ENCODE measurements around the gene STK38.

GRCh38 chr6:36492621-36493020 is 54.7 kb downstream of the STK38 start:
- TF ChIP-seq, protein P1, sequence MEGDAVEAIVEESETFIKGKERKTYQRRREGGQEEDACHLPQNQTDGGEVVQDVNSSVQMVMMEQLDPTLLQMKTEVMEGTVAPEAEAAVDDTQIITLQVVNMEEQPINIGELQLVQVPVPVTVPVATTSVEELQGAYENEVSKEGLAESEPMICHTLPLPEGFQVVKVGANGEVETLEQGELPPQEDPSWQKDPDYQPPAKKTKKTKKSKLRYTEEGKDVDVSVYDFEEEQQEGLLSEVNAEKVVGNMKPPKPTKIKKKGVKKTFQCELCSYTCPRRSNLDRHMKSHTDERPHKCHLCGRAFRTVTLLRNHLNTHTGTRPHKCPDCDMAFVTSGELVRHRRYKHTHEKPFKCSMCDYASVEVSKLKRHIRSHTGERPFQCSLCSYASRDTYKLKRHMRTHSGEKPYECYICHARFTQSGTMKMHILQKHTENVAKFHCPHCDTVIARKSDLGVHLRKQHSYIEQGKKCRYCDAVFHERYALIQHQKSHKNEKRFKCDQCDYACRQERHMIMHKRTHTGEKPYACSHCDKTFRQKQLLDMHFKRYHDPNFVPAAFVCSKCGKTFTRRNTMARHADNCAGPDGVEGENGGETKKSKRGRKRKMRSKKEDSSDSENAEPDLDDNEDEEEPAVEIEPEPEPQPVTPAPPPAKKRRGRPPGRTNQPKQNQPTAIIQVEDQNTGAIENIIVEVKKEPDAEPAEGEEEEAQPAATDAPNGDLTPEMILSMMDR (conservative IDR thresholded peaks at IDR 0.05; ENCODE audit: low read length) = no peak
- no peak for TF ChIP-seq EZH2phosphoT487 (IDR thresholded peaks at IDR 0.05; ENCODE audit: borderline replicate concordance)

Measured in Loucy (cell line).